B cell (primary cell): ENCODE data around the gene NUDT19. TPM values are rescaled to one million over a fixed set of nuclear protein-coding genes. Genes with fewer than 3 reads are reported as not detected.

Experiments
- ATAC-seq: fragments of 200-7000 bp; cut with Tn5 transposase; one replicate; pipeline ENCODE4 v1.10.0; 2021; ENCODE audit warnings: low read depth, mild to moderate bottlenecking, moderate number of reproducible peaks, moderate library complexity
- CTCF ChIA-PET: fragments of 350-600 bp; sonication (Branson Sonifier 250); formaldehyde crosslinking; loops from one replicate; lab custom pipeline; 2021; ENCODE audit warnings: antibody characterized with exemption, inconsistent platforms; lab: Charles Lee
- POLR2A ChIA-PET: fragments of 350-600 bp; sonication (Branson Sonifier 250); formaldehyde crosslinking; loops from one replicate; lab custom pipeline; 2021; ENCODE audit warnings: antibody characterized with exemption; lab: Charles Lee
- DNase-seq: peaks from one replicate; pipeline ENCODE4 v3.0.0; 2013
- H2AFZ ChIP-seq: 2 replicates; pipeline ENCODE4 v1.6.1; 2012; ENCODE audit warnings: mild to moderate bottlenecking, low read depth, low read length; ENCODE audit not compliant: insufficient read depth, poor library complexity, severe bottlenecking
- H3K27ac ChIP-seq, 2 donors: 1 replicate in 1 of 2; 2 replicates in 1 of 2; pipeline ENCODE4 v1.5.1; 2012 to 2013; ENCODE audit warnings: low read length in 2 of 2, mild to moderate bottlenecking in 2 of 2, moderate library complexity in 1 of 2
- H3K27me3 ChIP-seq, 4 experiments: fragments of 200-600 bp in 1 of 4; sonication (generic) in 1 of 4; replicated peaks in 1 of 4; 1 replicate in 2 of 4; 2 replicates in 2 of 4; pipeline versions ENCODE4 v1.6.1 to v1.7.0; 2013 to 2016; ENCODE audit warnings: low read length in 3 of 4, mild to moderate bottlenecking in 2 of 4, mixed read lengths in 1 of 4, moderate library complexity in 1 of 4; ENCODE audit not compliant: insufficient read depth in 4 of 4, control insufficient read depth in 3 of 4; ENCODE audit errors: control extremely low read depth in 1 of 4
- H3K36me3 ChIP-seq, 2 experiments: replicated peaks in 1 of 2; 1 replicate in 1 of 2; 2 replicates in 1 of 2; pipeline versions ENCODE4 v1.6.1 to v1.7.1; 2013; ENCODE audit warnings: low read length in 1 of 2; ENCODE audit not compliant: insufficient read depth in 2 of 2, control insufficient read depth in 1 of 2; ENCODE audit errors: control extremely low read depth in 1 of 2, extremely low read depth in 1 of 2
- H3K4me1 ChIP-seq, 2 donors: fragments of 200-600 bp in 1 of 2; sonication (generic) in 1 of 2; 1 replicate in 1 of 2; 2 replicates in 1 of 2; pipeline versions ENCODE4 v1.5.1 to v1.6.1; 2013 to 2017; ENCODE audit warnings: low read length in 2 of 2; ENCODE audit not compliant: control insufficient read depth in 2 of 2, insufficient read depth in 2 of 2
- H3K4me2 ChIP-seq: replicated peaks from 2 replicates; pipeline ENCODE3; 2012; ENCODE audit warnings: mild to moderate bottlenecking, low read depth, low read length; ENCODE audit not compliant: poor library complexity, severe bottlenecking
- H3K4me3 ChIP-seq, 5 experiments: fragments of 200-600 bp in 1 of 5; sonication (generic) in 1 of 5; 1 replicate in 3 of 5; 2 replicates in 2 of 5; pipeline versions ENCODE4 v1.5.1 to v1.7.0; 2011 to 2016; ENCODE audit warnings: low read length in 4 of 5, mild to moderate bottlenecking in 4 of 5, low read depth in 2 of 5, control low read depth in 1 of 5, moderate library complexity in 1 of 5; ENCODE audit not compliant: insufficient read depth in 1 of 5; ENCODE audit errors: control extremely low read depth in 1 of 5, extremely low read depth in 1 of 5
- H3K79me2 ChIP-seq: fragments of 200-600 bp; sonication (generic); one replicate; pipeline ENCODE4 v1.6.0; 2016; ENCODE audit warnings: low read length; ENCODE audit not compliant: control insufficient read depth, insufficient read depth
- H3K9ac ChIP-seq: fragments of 200-600 bp; sonication (generic); 2 replicates; pipeline ENCODE4 v1.6.1; 2017; ENCODE audit warnings: mild to moderate bottlenecking, low read length, moderate library complexity
- H3K9me3 ChIP-seq, 3 donors: one replicate each; pipeline versions ENCODE4 v1.6.1 to v1.7.1; 2013; ENCODE audit warnings: low read length in 2 of 3; ENCODE audit not compliant: control insufficient read depth in 2 of 3, insufficient read depth in 1 of 3; ENCODE audit errors: control extremely low read depth in 1 of 3
- H4K20me1 ChIP-seq: 2 replicates; pipeline ENCODE4 v1.6.0; 2012; ENCODE audit warnings: mild to moderate bottlenecking, low read length; ENCODE audit not compliant: insufficient read depth, control insufficient read depth, poor library complexity, severe bottlenecking
- H3K27ac Mint-ChIP-seq: one replicate; pipeline ENCODE4 v1.8.0; 2021; ENCODE audit warnings: mixed read lengths
- H3K27me3 Mint-ChIP-seq: one replicate; pipeline ENCODE4 v1.8.0; 2021; ENCODE audit warnings: mixed read lengths
- H3K4me1 Mint-ChIP-seq: one replicate; pipeline ENCODE4 v1.8.0; 2021; ENCODE audit warnings: mixed read lengths
- H3K4me3 Mint-ChIP-seq: one replicate; pipeline ENCODE4 v1.8.0; 2021; ENCODE audit warnings: mixed read lengths
- H3K9me3 Mint-ChIP-seq: one replicate; pipeline ENCODE4 v1.8.0; 2022; ENCODE audit warnings: mixed read lengths; ENCODE audit not compliant: insufficient read depth
- EZH2 ChIP-seq: IDR thresholded peaks from 2 replicates; pipeline ENCODE4 v1.6.1; 2012; ENCODE audit warnings: borderline replicate concordance, low read depth, mild to moderate bottlenecking, moderate library complexity, low read length; ENCODE audit not compliant: insufficient read depth, poor library complexity, severe bottlenecking
- WGBS: methylation state at CpG from one replicate; pipeline ENCODE4 v1.1.5; 2013; ENCODE audit warnings: missing lambda C conversion rate; ENCODE audit not compliant: insufficient coverage; 5-methylcytosine and 5-hydroxymethylcytosine counted together
- intact Hi-C: fragments of 100-400 bp; cut with micrococcal nuclease; formaldehyde crosslinking; loops from one replicate; pipeline ENCODE4 v1.10.0; 2022
- polyA plus RNA-seq: library from polyadenylated mRNA; depleted of rRNA; stranded (reverse); fragments of >200 nt; gene quantifications from 2 replicates; pipeline ENCODE4 v1.2.3, GENCODE V29; 2012
- total RNA-seq, 2 donors: library from RNA; stranded (reverse); fragments of 120-200 nt in 1 of 2; gene quantifications; 1 replicate in 1 of 2; 2 replicates in 1 of 2; pipeline versions ENCODE4 v1.2.3 to v1.2.4, GENCODE V29; 2013 to 2022
- TF ChIP-seq, protein P1 (sequence below): fragments of 200-600 bp; IDR thresholded peaks from one replicate; pipeline ENCODE4 v1.8.0; 2022; ENCODE audit warnings: antibody characterized with exemption, mild to moderate bottlenecking

Gene NUDT19
- total and polyA plus RNA-seq, 2 donors (not counting 1 experiment from before 2014, with no cell fraction given) = 3.6 to 7.1 TPM

DNA sequence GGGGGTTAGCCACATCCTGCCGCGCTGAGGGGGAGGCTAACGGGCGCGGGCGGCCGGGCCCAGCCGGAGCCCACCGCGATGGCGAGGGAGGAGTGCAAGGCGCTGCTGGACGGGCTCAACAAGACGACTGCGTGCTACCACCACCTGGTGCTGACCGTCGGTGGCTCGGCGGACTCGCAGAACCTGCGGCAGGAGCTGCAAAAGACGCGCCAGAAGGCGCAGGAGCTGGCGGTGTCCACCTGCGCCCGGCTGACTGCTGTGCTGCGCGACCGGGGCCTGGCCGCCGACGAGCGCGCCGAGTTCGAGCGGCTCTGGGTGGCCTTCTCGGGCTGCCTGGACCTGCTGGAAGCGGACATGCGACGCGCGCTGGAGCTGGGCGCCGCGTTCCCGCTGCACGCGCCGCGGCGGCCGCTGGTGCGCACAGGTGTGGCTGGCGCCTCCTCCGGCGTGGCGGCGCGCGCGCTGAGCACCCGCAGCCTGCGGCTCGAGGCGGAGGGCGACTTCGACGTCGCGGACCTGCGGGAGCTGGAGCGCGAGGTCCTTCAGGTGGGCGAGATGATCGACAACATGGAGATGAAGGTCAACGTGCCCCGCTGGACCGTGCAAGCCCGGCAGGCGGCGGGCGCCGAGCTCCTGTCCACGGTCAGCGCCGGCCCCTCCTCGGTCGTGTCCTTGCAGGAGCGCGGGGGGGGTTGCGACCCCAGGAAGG, 15.3 kb upstream of the NUDT19 start:
- H3K9ac ChIP-seq = peak overlapping the region; percentile 68
- CTCF ChIA-PET = no interaction called here
- POLR2A ChIA-PET = interaction anchor here (3.0 kb wide), 1 partner anchor 15 kb away, joined by 16 read pairs; the partner anchor contains the start of gene NUDT19

More for the DNA sequence above, 15.3 kb upstream of the NUDT19 start:
- DNase-seq (peak; percentile 72), ATAC-seq (no peak)
- H3K27ac ChIP-seq = no peak overlapping the region
- H3K4me3 ChIP-seq = peak overlapping the region in 4 of 5 experiments; percentile 55 to 90 (median 74)
- H3K4me1 ChIP-seq = peaks cover 25 to 34% of the 10 kb centered on the region in 2 donors
- H3K4me2 ChIP-seq = peak overlapping the region; percentile 94
- TF ChIP-seq, protein P1, sequence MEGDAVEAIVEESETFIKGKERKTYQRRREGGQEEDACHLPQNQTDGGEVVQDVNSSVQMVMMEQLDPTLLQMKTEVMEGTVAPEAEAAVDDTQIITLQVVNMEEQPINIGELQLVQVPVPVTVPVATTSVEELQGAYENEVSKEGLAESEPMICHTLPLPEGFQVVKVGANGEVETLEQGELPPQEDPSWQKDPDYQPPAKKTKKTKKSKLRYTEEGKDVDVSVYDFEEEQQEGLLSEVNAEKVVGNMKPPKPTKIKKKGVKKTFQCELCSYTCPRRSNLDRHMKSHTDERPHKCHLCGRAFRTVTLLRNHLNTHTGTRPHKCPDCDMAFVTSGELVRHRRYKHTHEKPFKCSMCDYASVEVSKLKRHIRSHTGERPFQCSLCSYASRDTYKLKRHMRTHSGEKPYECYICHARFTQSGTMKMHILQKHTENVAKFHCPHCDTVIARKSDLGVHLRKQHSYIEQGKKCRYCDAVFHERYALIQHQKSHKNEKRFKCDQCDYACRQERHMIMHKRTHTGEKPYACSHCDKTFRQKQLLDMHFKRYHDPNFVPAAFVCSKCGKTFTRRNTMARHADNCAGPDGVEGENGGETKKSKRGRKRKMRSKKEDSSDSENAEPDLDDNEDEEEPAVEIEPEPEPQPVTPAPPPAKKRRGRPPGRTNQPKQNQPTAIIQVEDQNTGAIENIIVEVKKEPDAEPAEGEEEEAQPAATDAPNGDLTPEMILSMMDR = no peak
- TF ChIP-seq EZH2 = peak; percentile 50
- H2AFZ ChIP-seq = peak overlapping the region; percentile 84
- H3K79me2 ChIP-seq = peaks cover 34% of the 10 kb centered on the region
- Mint-ChIP-seq H3K4me3 (peak overlapping the region; percentile 95), H3K27ac (no peak overlapping the region), H3K9me3 (no peaks in the 10 kb centered on the region), H3K4me1 (peaks cover 37% of the 10 kb centered on the region), H3K27me3 (peaks cover 16% of the 10 kb centered on the region)
- no peaks in the 10 kb centered on the region for H3K36me3 ChIP-seq
- 9% methylated on average over 93 of the region's 93 CpGs for WGBS
- intact Hi-C loops = loop anchor here (10.0 kb wide), 1 partner anchor 408 kb away; the partner anchor contains the start of gene GPATCH1
- peaks cover 0 to 30% (median 9%) of the 10 kb centered on the region in 4 experiments for H3K27me3 ChIP-seq
- peaks cover 0 to 13% (median 0%) of the 10 kb centered on the region in 3 donors for H3K9me3 ChIP-seq
- peaks cover 31% of the 10 kb centered on the region for H4K20me1 ChIP-seq
